Measurements from ENCODE around the gene CPA4.
A peak's percentile ranks its signal among the peaks of the same experiment; 100 is the strongest.

Gene CPA4

DNA sequence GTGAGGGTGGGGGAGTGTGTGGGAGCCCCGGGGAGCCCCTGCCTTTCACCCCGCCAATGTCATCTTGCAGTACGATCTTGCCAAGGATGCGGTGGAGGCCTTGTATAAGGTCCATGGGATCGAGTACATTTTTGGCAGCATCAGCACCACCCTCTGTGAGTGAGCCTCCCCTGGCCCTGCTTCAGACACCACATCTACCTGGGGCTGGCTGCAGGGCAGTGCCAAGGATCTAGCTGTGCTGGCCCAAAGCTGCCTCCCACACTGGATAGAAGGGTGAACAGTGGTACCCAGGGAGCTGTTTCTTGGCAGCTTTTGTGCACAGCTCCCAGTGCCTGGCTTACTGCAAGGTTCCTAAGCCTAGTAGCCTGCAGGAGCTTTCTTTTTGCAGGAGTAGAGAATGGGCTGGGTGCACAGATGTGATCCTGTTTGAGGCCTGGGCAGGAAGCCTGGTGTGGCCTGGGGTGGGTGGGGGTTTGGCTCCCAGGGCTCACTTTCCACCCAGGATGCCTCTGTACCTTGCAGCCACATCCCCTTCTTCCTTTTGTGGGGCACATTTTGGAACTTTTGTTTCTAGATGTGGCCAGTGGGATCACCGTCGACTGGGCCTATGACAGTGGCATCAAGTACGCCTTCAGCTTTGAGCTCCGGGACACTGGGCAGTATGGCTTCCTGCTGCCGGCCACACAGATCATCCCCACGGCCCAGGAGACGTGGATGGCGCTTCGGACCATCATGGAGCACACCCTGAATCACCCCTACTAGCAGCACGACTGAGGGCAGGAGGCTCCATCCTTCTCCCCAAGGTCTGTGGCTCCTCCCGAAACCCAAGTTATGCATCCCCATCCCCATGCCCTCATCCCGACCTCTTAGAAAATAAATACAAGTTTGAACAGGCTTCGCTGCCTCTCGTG lies 75.1 kb downstream of the CPA4 start:
- Histone ChIP-seq H3K27me3 (ENCODE audit: control insufficient read depth in 1 of 2, insufficient read depth in 1 of 2, low read length in 2 of 2) (no peaks in the 10 kb centered on the region), H2BK120ac (ENCODE audit: low read depth, low read length) (peak overlapping the region; percentile 83), H2BK5ac (ENCODE audit: low read depth, low read length, poor library complexity, severe bottlenecking) (no peak overlapping the region), H3K4me2 (ENCODE audit: low read length, poor library complexity, severe bottlenecking) (no peak overlapping the region), H4K91ac (ENCODE audit: low read length) (peak overlapping the region; percentile 94), H3K27ac (ENCODE audit: low read length, poor library complexity, severe bottlenecking) (peak overlapping the region; percentile 82), H4K8ac (ENCODE audit: low read length) (peak overlapping the region; percentile 93), H2AFZ (ENCODE audit: low read depth, low read length) (no peak overlapping the region), H3K9me3 (ENCODE audit: control insufficient read depth, low read length) (no peaks in the 10 kb centered on the region), H2BK15ac (ENCODE audit: low read depth, poor library complexity, severe bottlenecking) (peak overlapping the region; percentile 62), H3K4me3 (ENCODE audit: insufficient read depth in 1 of 2, low read depth in 1 of 2, low read length in 2 of 2) (no peak overlapping the region), H2BK12ac (ENCODE audit: low read length in 2 of 2) (peak overlapping the region; percentile 60 to 99), H3K14ac (ENCODE audit: low read length in 2 of 2) (peak overlapping the region in 1 of 2 experiments; percentile 73), H3K36me3 (ENCODE audit: control insufficient read depth in 1 of 2, insufficient read depth in 2 of 2, low read depth in 1 of 2, low read length in 2 of 2) (no peaks in the 10 kb centered on the region), H3K23ac (ENCODE audit: low read length in 2 of 2) (no peak overlapping the region), H2AK5ac (ENCODE audit: low read length, severe bottlenecking) (peak overlapping the region; percentile 90), H3K79me1 (replicated peaks; ENCODE audit: low read length, poor library complexity, severe bottlenecking) (no peaks in the 10 kb centered on the region), H3K4me1 (ENCODE audit: control insufficient read depth, insufficient read depth, low read depth, low read length) (peaks cover 55% of the 10 kb centered on the region), H3K18ac (ENCODE audit: low read depth in 1 of 2, low read length in 2 of 2) (peak overlapping the region; percentile 97), H3K4ac (ENCODE audit: low read depth in 1 of 2, low read length in 2 of 2) (peak overlapping the region; percentile 61 to 90), H3K9ac (ENCODE audit: low read length) (no peak overlapping the region)
- DNase-seq = no peak
- WGBS = 95% methylated on average over 19 of the region's 19 CpGs

DNA sequence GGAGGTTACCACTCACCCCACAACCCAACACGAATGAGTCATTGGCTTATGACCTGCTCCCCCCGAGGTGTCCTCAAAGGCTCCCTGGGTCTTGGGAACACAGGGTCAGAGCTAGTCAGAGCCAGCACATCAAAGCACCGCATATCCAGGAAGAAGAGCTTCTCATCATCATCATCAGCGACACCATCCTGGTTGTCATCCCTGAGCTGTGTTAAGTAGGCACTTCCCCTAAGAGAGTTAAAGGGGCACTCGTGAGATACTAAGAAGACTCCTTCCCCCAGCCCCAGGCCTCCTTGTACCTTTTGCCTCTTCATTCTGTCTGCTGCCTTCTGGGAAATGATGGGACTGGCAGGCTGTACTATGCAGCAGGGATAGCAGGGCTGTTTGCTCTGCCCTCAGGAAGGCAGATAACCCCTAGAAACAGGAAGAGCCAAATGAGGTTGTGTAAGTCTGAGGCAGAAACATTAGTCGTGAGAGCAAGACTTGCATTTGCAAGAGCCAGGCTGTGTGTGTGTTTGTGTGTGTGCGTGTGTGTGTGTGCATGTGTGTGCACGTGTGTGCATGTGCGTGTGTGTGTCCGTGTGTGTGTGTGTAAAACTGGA lies 76.2 kb downstream of the CPA4 start:
- no peak overlapping the region for H2AFZ ChIP-seq (ENCODE audit: low read depth, low read length)
- peak overlapping the region in 1 of 2 experiments; percentile 19 for H3K4me3 ChIP-seq (ENCODE audit: insufficient read depth in 1 of 2, low read depth in 1 of 2, low read length in 2 of 2)
- DNase-seq = peak; percentile 92
- H2BK5ac ChIP-seq (ENCODE audit: low read depth, low read length, poor library complexity, severe bottlenecking) = peak overlapping the region; percentile 49
- WGBS = 35% methylated on average over 9 of the region's 10 CpGs
- peak overlapping the region; percentile 82 for H3K27ac ChIP-seq (ENCODE audit: low read length, poor library complexity, severe bottlenecking)
- H2BK15ac ChIP-seq (ENCODE audit: low read depth, poor library complexity, severe bottlenecking) = peak overlapping the region; percentile 94
- peak overlapping the region; percentile 97 for H4K8ac ChIP-seq (ENCODE audit: low read length)
- H3K4ac ChIP-seq (ENCODE audit: low read depth in 1 of 2, low read length in 2 of 2) = peak overlapping the region; percentile 61 to 90
- peak overlapping the region; percentile 83 for H2BK120ac ChIP-seq (ENCODE audit: low read depth, low read length)
- peak overlapping the region; percentile 16 for H3K9ac ChIP-seq (ENCODE audit: low read length)
- H3K18ac ChIP-seq (ENCODE audit: low read depth in 1 of 2, low read length in 2 of 2) = peak overlapping the region; percentile 97
- peak overlapping the region; percentile 12 to 14 for H3K14ac ChIP-seq (ENCODE audit: low read length in 2 of 2)
- H3K27me3 ChIP-seq (ENCODE audit: control insufficient read depth in 1 of 2, insufficient read depth in 1 of 2, low read length in 2 of 2) = no peaks in the 10 kb centered on the region
- peak overlapping the region; percentile 98 to 99 for H2BK12ac ChIP-seq (ENCODE audit: low read length in 2 of 2)
- H3K4me2 ChIP-seq (ENCODE audit: low read length, poor library complexity, severe bottlenecking) = no peak overlapping the region
- no peaks in the 10 kb centered on the region for H3K9me3 ChIP-seq (ENCODE audit: control insufficient read depth, low read length)
- H3K4me1 ChIP-seq (ENCODE audit: control insufficient read depth, insufficient read depth, low read depth, low read length) = peaks cover 58% of the 10 kb centered on the region
- H2AK5ac ChIP-seq (ENCODE audit: low read length, severe bottlenecking) = peak overlapping the region; percentile 90
- H3K23ac ChIP-seq (ENCODE audit: low read length in 2 of 2) = peak overlapping the region in 1 of 2 experiments; percentile 16
- H4K91ac ChIP-seq (ENCODE audit: low read length) = peak overlapping the region; percentile 96
- H3K79me1 ChIP-seq (replicated peaks; ENCODE audit: low read length, poor library complexity, severe bottlenecking) = no peaks in the 10 kb centered on the region
- H3K36me3 ChIP-seq (ENCODE audit: control insufficient read depth in 1 of 2, insufficient read depth in 2 of 2, low read depth in 1 of 2, low read length in 2 of 2) = no peaks in the 10 kb centered on the region

- H4K91ac ChIP-seq (ENCODE audit: low read length) = peak overlapping the region; percentile 99
- no peaks in the 10 kb centered on the region for H3K36me3 ChIP-seq (ENCODE audit: control insufficient read depth in 1 of 2, insufficient read depth in 2 of 2, low read depth in 1 of 2, low read length in 2 of 2)
- H3K27me3 ChIP-seq (ENCODE audit: control insufficient read depth in 1 of 2, insufficient read depth in 1 of 2, low read length in 2 of 2) = no peaks in the 10 kb centered on the region
- H3K23ac ChIP-seq (ENCODE audit: low read length in 2 of 2) = peak overlapping the region in 1 of 2 experiments; percentile 86
- H2BK12ac ChIP-seq (ENCODE audit: low read length in 2 of 2) = peak overlapping the region; percentile 98 to 100
- peak; percentile 67 for DNase-seq
- peak overlapping the region; percentile 78 for H2BK120ac ChIP-seq (ENCODE audit: low read depth, low read length)
- no peak overlapping the region for H2AFZ ChIP-seq (ENCODE audit: low read depth, low read length)
- H3K9ac ChIP-seq (ENCODE audit: low read length) = peak overlapping the region; percentile 16
- H3K4me1 ChIP-seq (ENCODE audit: control insufficient read depth, insufficient read depth, low read depth, low read length) = peaks cover 59% of the 10 kb centered on the region
- 92% methylated on average over 2 of the region's 3 CpGs for WGBS
- H2BK15ac ChIP-seq (ENCODE audit: low read depth, poor library complexity, severe bottlenecking) = peak overlapping the region; percentile 35
- peak overlapping the region; percentile 93 to 96 for H3K18ac ChIP-seq (ENCODE audit: low read depth in 1 of 2, low read length in 2 of 2)
- peak overlapping the region; percentile 50 for H2AK5ac ChIP-seq (ENCODE audit: low read length, severe bottlenecking)
- peak overlapping the region; percentile 82 for H3K27ac ChIP-seq (ENCODE audit: low read length, poor library complexity, severe bottlenecking)
- H3K79me1 ChIP-seq (replicated peaks; ENCODE audit: low read length, poor library complexity, severe bottlenecking) = no peaks in the 10 kb centered on the region
- peak overlapping the region; percentile 97 to 99 for H3K4ac ChIP-seq (ENCODE audit: low read depth in 1 of 2, low read length in 2 of 2)
- H3K4me2 ChIP-seq (ENCODE audit: low read length, poor library complexity, severe bottlenecking) = no peak overlapping the region
- no peaks in the 10 kb centered on the region for H3K9me3 ChIP-seq (ENCODE audit: control insufficient read depth, low read length)
- H3K4me3 ChIP-seq (ENCODE audit: insufficient read depth in 1 of 2, low read depth in 1 of 2, low read length in 2 of 2) = peak overlapping the region in 1 of 2 experiments; percentile 19
- H2BK5ac ChIP-seq (ENCODE audit: low read depth, low read length, poor library complexity, severe bottlenecking) = peak overlapping the region; percentile 47
- peak overlapping the region in 1 of 2 experiments; percentile 94 for H3K14ac ChIP-seq (ENCODE audit: low read length in 2 of 2)
- peak overlapping the region; percentile 95 for H4K8ac ChIP-seq (ENCODE audit: low read length)
Measured at GRCh38 chr7:130369831-130370550, 77.0 kb downstream of the CPA4 start.

Measured in mesenchymal stem cell (in vitro differentiated cells and primary cell).